ENCODE measurements around the gene CPSF4. TPM values are rescaled to one million over a fixed set of nuclear protein-coding genes. Genes with fewer than 3 reads are reported as not detected.

The CPSF4 gene
- polyA plus RNA-seq, 1 donor from 2014 or later = 209 TPM

GRCh38 chr7:99396418-99397296, 42.1 kb upstream of the CPSF4 start:
- no peak overlapping the region for H3K4me3 ChIP-seq (ENCODE audit: low read length)
- no peak overlapping the region for H3K9ac ChIP-seq (ENCODE audit: low read length)
- no peaks in the 10 kb centered on the region for H3K27me3 ChIP-seq (ENCODE audit: insufficient read depth, low read depth, low read length)
- H3K36me3 ChIP-seq (ENCODE audit: insufficient read depth, low read length) = no peaks in the 10 kb centered on the region
- H4K20me1 ChIP-seq (ENCODE audit: insufficient read depth) = no peaks in the 10 kb centered on the region
- no peaks in the 10 kb centered on the region for H3K79me2 ChIP-seq (replicated peaks; ENCODE audit: insufficient read depth, low read length)
- H3K9me2 ChIP-seq (ENCODE audit: insufficient read depth, low read length) = no peaks in the 10 kb centered on the region
- H3K4me2 ChIP-seq (ENCODE audit: low read length) = no peak overlapping the region
- H2AFZ ChIP-seq (ENCODE audit: low read depth, low read length) = no peak overlapping the region
- H3K9me3 ChIP-seq (ENCODE audit: low read length) = no peaks in the 10 kb centered on the region
- TF ChIP-seq SMC3 (conservative IDR thresholded peaks at IDR 0.05; ENCODE audit: poor library complexity) = no peak
- no peak for TF ChIP-seq EZH2 (IDR thresholded peaks at IDR 0.05; ENCODE audit: borderline replicate concordance, insufficient read depth, low read length, poor library complexity, severe bottlenecking)
- no peak for TF ChIP-seq CTCF (IDR thresholded peaks at IDR 0.05; ENCODE audit: poor library complexity, severe bottlenecking)
- no peak for TF ChIP-seq MXI1 (conservative IDR thresholded peaks at IDR 0.05; ENCODE audit: poor library complexity, severe bottlenecking)
- TF ChIP-seq REST (IDR thresholded peaks at IDR 0.05; ENCODE audit: borderline replicate concordance) = no peak
- TF ChIP-seq TAF1 (IDR thresholded peaks at IDR 0.05; ENCODE audit: low read depth) = no peak
- TF ChIP-seq POLR2AphosphoS5 (IDR thresholded peaks at IDR 0.05) = no peak
- TF ChIP-seq EP300 (conservative IDR thresholded peaks at IDR 0.05; ENCODE audit: poor library complexity, severe bottlenecking) = no peak
- no peak overlapping the region for H3K27ac ChIP-seq (ENCODE audit: low read length)
- no peaks in the 10 kb centered on the region for H3F3A ChIP-seq (ENCODE audit: insufficient read depth, low read length, poor library complexity, severe bottlenecking)

- H4K20me1 ChIP-seq (ENCODE audit: insufficient read depth) = no peaks in the 10 kb centered on the region
- no peaks in the 10 kb centered on the region for H3K9me3 ChIP-seq (ENCODE audit: low read length)
- H3K36me3 ChIP-seq (ENCODE audit: insufficient read depth, low read length) = no peaks in the 10 kb centered on the region
- H3K9me2 ChIP-seq (ENCODE audit: insufficient read depth, low read length) = no peaks in the 10 kb centered on the region
- H3K4me2 ChIP-seq (ENCODE audit: low read length) = no peak overlapping the region
- H2AFZ ChIP-seq (ENCODE audit: low read depth, low read length) = no peak overlapping the region
- no peak for TF ChIP-seq POLR2AphosphoS5 (IDR thresholded peaks at IDR 0.05)
- no peak for TF ChIP-seq MXI1 (conservative IDR thresholded peaks at IDR 0.05; ENCODE audit: poor library complexity, severe bottlenecking)
- no peak for TF ChIP-seq RAD21 (conservative IDR thresholded peaks at IDR 0.05)
- TF ChIP-seq REST (IDR thresholded peaks at IDR 0.05; ENCODE audit: borderline replicate concordance) = no peak
- TF ChIP-seq EZH2 (IDR thresholded peaks at IDR 0.05; ENCODE audit: borderline replicate concordance, insufficient read depth, low read length, poor library complexity, severe bottlenecking) = no peak
- TF ChIP-seq TAF1 (IDR thresholded peaks at IDR 0.05; ENCODE audit: low read depth) = no peak
- TF ChIP-seq CTCF (IDR thresholded peaks at IDR 0.05; ENCODE audit: poor library complexity, severe bottlenecking) = no peak
- H3K79me2 ChIP-seq (replicated peaks; ENCODE audit: insufficient read depth, low read length) = no peaks in the 10 kb centered on the region
- no peaks in the 10 kb centered on the region for H3F3A ChIP-seq (ENCODE audit: insufficient read depth, low read length, poor library complexity, severe bottlenecking)
- no peak overlapping the region for H3K4me3 ChIP-seq (ENCODE audit: low read length)
- no peak overlapping the region for H3K9ac ChIP-seq (ENCODE audit: low read length)
- H3K27me3 ChIP-seq (ENCODE audit: insufficient read depth, low read depth, low read length) = no peaks in the 10 kb centered on the region
- no peak overlapping the region for H3K27ac ChIP-seq (ENCODE audit: low read length)
These were observed 41.3 kb upstream of the CPSF4 start for GRCh38 chr7:99397297-99397983.

All from neural cell (in vitro differentiated cells).